Smooth muscle cell (in vitro differentiated cells): ENCODE measurements around the gene TSPEAR. TPM values are rescaled to one million over a fixed set of nuclear protein-coding genes. Genes with fewer than 3 reads are reported as not detected.
"Not testable (repeated sequence)": the region's sequence is repeated elsewhere in the genome, so short reads cannot be mapped to it uniquely, and the experiment has no call there.

Experiments used
- DNase-seq: peaks from one replicate; lab custom pipeline; 2025; ENCODE audit not compliant: unreplicated experiment; lab: John Stamatoyannopoulos, UW
- H2AFZ ChIP-seq: fragments of 200-600 bp; sonication (generic); 2 replicates; pipeline ENCODE4 v1.6.0; 2016; ENCODE audit warnings: antibody characterized with exemption, low read depth, mild to moderate bottlenecking
- H3F3A ChIP-seq: fragments of 200-600 bp; sonication (generic); 2 replicates; pipeline ENCODE4 v1.6.0; 2017; ENCODE audit warnings: antibody characterized with exemption, low read depth
- H3K27ac ChIP-seq: fragments of 200-600 bp; sonication (generic); 2 replicates; pipeline ENCODE4 v1.5.1; 2016; ENCODE audit warnings: low read depth, mild to moderate bottlenecking
- H3K27me3 ChIP-seq: fragments of 200-600 bp; sonication (generic); 2 replicates; pipeline ENCODE4 v1.6.1; 2016; ENCODE audit warnings: low read depth, mild to moderate bottlenecking
- H3K36me3 ChIP-seq: fragments of 200-600 bp; sonication (generic); 2 replicates; pipeline ENCODE4 v1.5.1; 2016; ENCODE audit warnings: low read depth
- H3K4me1 ChIP-seq: fragments of 200-600 bp; sonication (generic); 2 replicates; pipeline ENCODE4 v1.5.1; 2016; ENCODE audit warnings: low read depth
- H3K4me2 ChIP-seq: fragments of 200-600 bp; sonication (generic); 2 replicates; pipeline ENCODE4 v1.6.0; 2016; ENCODE audit warnings: mild to moderate bottlenecking
- H3K4me3 ChIP-seq: fragments of 200-600 bp; sonication (generic); 2 replicates; pipeline ENCODE4 v1.5.1; 2016; ENCODE audit warnings: mild to moderate bottlenecking
- H3K79me2 ChIP-seq: fragments of 200-600 bp; sonication (generic); 2 replicates; pipeline ENCODE4 v1.6.0; 2016; ENCODE audit warnings: low read depth, mild to moderate bottlenecking
- H3K9ac ChIP-seq: fragments of 200-600 bp; sonication (generic); 2 replicates; pipeline ENCODE4 v1.6.0; 2016; ENCODE audit warnings: low read depth
- H3K9me3 ChIP-seq: fragments of 200-600 bp; sonication (generic); replicated peaks from 2 replicates; pipeline ENCODE4 v1.5.1; 2016; ENCODE audit warnings: low read depth
- H4K20me1 ChIP-seq: fragments of 200-600 bp; sonication (generic); 2 replicates; pipeline ENCODE4 v1.6.0; 2016; ENCODE audit warnings: low read depth
- CTCF ChIP-seq: fragments of 200-600 bp; sonication (generic); IDR thresholded peaks from 2 replicates; pipeline ENCODE4 v1.5.1; 2017; ENCODE audit warnings: borderline replicate concordance, mild to moderate bottlenecking, antibody characterized with exemption; ENCODE audit not compliant: insufficient read depth, poor library complexity, severe bottlenecking
- WGBS: methylation state at CpG from one replicate; pipeline ENCODE4 v1.1.7; 2016; ENCODE audit warnings: low lambda C conversion rate; 5-methylcytosine and 5-hydroxymethylcytosine counted together
- polyA plus RNA-seq: library from polyadenylated mRNA; unstranded; fragments of >200 nt; fragmentation: Nextera tagmentation; extraction: Ambion mirVana; gene quantifications from 2 replicates; pipeline ENCODE4 v1.2.1, GENCODE V29; 2016
- total RNA-seq: library from RNA; depleted of rRNA; stranded (reverse); fragments of >200 nt; gene quantifications from 2 replicates; pipeline ENCODE4 v1.2.3, GENCODE V29; 2014

The TSPEAR gene
- total and polyA plus RNA-seq, 2 experiments from 2014 or later = 0.71 TPM; not detected in 1

- Histone ChIP-seq H3F3A (peaks cover 15% of the 10 kb centered on the region), H3K27ac (peak overlapping the region; percentile 76), H3K36me3 (no peaks in the 10 kb centered on the region), H3K4me1 (peaks cover 5% of the 10 kb centered on the region), H3K4me3 (no peak overlapping the region), H3K9ac (no peak overlapping the region), H3K27me3 (no peaks in the 10 kb centered on the region), H3K79me2 (no peaks in the 10 kb centered on the region), H2AFZ (no peak overlapping the region), H3K9me3 (no peaks in the 10 kb centered on the region), H4K20me1 (no peaks in the 10 kb centered on the region), H3K4me2 (peak overlapping the region; percentile 34)
- no peak for TF ChIP-seq CTCF
- no peak for DNase-seq
- WGBS = 46% methylated on average over 2 of the region's 2 CpGs
These were observed 19.7 kb downstream of the TSPEAR start for GRCh38 chr21:44691686-44692085.

- WGBS = 47% methylated on average over 3 of the region's 3 CpGs
- H3K9ac ChIP-seq, H2AFZ ChIP-seq, DNase-seq, H4K20me1 ChIP-seq, H3K4me3 ChIP-seq, H3K27me3 ChIP-seq, H3K9me3 ChIP-seq, H3K36me3 ChIP-seq, H3K79me2 ChIP-seq: not testable (repeated sequence)
- Histone ChIP-seq H3K4me1 (peaks cover 12% of the 10 kb centered on the region), H3F3A (peaks cover 15% of the 10 kb centered on the region), H3K27ac (peak overlapping the region; percentile 76), H3K4me2 (peak overlapping the region; percentile 35)
These were observed 21.6 kb downstream of the TSPEAR start for GRCh38 chr21:44689740-44690139.

GRCh38 chr21:44687671-44688070 lies 23.7 kb downstream of the TSPEAR start:
- H3K36me3 ChIP-seq = no peaks in the 10 kb centered on the region
- peaks cover 14% of the 10 kb centered on the region for H3F3A ChIP-seq
- DNase-seq = no peak
- no peak overlapping the region for H3K27ac ChIP-seq
- no peak overlapping the region for H3K4me3 ChIP-seq
- no peak overlapping the region for H2AFZ ChIP-seq
- H3K4me2 ChIP-seq = no peak overlapping the region
- H4K20me1 ChIP-seq = no peaks in the 10 kb centered on the region
- no peak for TF ChIP-seq CTCF
- no peaks in the 10 kb centered on the region for H3K79me2 ChIP-seq
- H3K4me1 ChIP-seq = peaks cover 12% of the 10 kb centered on the region
- no peak overlapping the region for H3K9ac ChIP-seq
- no peaks in the 10 kb centered on the region for H3K9me3 ChIP-seq
- WGBS = 88% methylated on average over 11 of the region's 11 CpGs
- no peaks in the 10 kb centered on the region for H3K27me3 ChIP-seq

- WGBS = 83% methylated on average over 25 of the region's 25 CpGs
- no peak overlapping the region for H3K4me2 ChIP-seq
- H3K27me3 ChIP-seq = no peaks in the 10 kb centered on the region
- no peaks in the 10 kb centered on the region for H3K9me3 ChIP-seq
- no peak overlapping the region for H3K27ac ChIP-seq
- no peak overlapping the region for H3K4me3 ChIP-seq
- DNase-seq = no peak
- no peak overlapping the region for H3K9ac ChIP-seq
- H3K36me3 ChIP-seq = no peaks in the 10 kb centered on the region
- no peaks in the 10 kb centered on the region for H3K79me2 ChIP-seq
- peaks cover 7% of the 10 kb centered on the region for H3F3A ChIP-seq
- no peak overlapping the region for H2AFZ ChIP-seq
- peaks cover 12% of the 10 kb centered on the region for H3K4me1 ChIP-seq
- H4K20me1 ChIP-seq = no peaks in the 10 kb centered on the region
- TF ChIP-seq CTCF = no peak
These were observed 24.4 kb downstream of the TSPEAR start for GRCh38 chr21:44686843-44687561.
